ENCODE measurements around the gene IFNA1.
A peak's percentile ranks its signal among the peaks of the same experiment; 100 is the strongest.

The IFNA1 gene

DNA sequence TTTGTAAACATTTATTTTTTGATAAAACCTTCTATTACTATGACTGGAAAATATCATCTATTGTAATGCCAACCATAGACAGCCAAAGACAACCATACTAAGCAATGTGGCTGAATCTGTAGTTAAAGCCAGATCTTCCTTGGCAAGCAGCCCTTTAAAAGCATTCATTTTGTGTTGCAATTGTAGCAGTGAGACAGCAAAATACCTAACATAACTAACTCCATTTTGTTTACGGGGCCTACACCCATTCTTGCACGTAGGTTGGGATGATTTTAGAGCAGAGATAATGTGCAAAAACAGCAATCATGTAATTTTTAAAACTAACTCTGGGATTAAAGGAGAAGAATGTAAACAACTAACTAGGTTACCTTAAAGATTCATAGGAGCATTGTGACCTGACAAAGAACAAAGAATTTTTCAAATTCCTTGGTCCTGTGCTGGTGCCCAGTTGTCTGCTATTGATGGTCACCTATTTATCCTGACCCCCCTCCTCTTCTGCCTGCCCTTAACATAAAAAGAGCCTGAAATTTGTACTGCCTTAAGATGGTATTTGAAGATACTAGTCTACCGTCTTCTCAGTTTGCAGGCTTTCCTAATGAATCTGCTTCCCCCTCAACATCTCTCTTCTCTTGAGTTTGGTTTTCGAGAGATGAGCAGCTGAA is 10.6 kb downstream of the IFNA1 start:
- H3K4me3 ChIP-seq (ENCODE audit: low read depth, low read length), result no peak overlapping the region
- TF ChIP-seq, protein P1, sequence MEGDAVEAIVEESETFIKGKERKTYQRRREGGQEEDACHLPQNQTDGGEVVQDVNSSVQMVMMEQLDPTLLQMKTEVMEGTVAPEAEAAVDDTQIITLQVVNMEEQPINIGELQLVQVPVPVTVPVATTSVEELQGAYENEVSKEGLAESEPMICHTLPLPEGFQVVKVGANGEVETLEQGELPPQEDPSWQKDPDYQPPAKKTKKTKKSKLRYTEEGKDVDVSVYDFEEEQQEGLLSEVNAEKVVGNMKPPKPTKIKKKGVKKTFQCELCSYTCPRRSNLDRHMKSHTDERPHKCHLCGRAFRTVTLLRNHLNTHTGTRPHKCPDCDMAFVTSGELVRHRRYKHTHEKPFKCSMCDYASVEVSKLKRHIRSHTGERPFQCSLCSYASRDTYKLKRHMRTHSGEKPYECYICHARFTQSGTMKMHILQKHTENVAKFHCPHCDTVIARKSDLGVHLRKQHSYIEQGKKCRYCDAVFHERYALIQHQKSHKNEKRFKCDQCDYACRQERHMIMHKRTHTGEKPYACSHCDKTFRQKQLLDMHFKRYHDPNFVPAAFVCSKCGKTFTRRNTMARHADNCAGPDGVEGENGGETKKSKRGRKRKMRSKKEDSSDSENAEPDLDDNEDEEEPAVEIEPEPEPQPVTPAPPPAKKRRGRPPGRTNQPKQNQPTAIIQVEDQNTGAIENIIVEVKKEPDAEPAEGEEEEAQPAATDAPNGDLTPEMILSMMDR (IDR thresholded peaks at IDR 0.05; ENCODE audit: borderline replicate concordance, insufficient read depth, low read depth, low read length), result no peak

DNA sequence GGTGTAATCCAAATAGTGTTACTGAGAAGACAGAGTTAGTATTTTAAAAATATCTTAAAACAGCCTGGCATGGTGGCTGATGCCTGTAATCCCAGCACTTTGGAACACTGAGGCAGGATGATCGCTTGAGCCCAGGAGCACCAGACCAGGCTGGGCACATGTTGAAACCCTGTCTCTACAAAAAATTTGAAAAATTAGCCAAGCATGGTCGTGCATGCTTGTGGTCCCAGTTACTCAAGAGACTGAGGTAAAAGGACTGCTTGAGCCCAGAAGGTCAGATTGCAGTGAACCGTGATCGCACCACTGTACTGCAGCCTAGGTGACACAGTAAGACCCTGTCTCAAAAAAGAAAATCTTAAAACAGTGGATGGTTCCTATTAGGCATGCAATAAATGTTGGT is 12.4 kb downstream of the IFNA1 start:
- H3K4me3 ChIP-seq (ENCODE audit: low read depth, low read length), result no peak overlapping the region
- TF ChIP-seq, protein P1 (IDR thresholded peaks at IDR 0.05; ENCODE audit: borderline replicate concordance, insufficient read depth, low read depth, low read length), result no peak

DNA sequence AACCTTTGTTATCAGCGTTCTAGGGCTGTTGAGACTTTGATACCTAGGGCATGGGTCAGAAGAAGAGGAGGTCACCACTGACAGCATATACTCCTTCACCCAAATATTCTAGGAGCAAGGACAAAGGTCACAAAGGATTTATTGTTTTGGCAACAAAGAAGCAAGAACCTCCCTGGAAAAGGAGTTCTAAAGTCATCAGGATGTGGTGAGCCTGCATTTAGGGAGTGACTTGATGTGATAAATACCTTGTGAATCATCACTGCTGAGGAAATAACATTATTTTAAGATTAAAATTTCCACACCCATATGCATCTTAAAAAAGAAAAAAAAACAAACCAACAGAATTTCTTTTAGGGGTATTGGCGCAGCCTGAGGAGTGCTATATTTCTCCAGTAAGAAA is 13.9 kb downstream of the IFNA1 start:
- no peak overlapping the region for H3K4me3 ChIP-seq (ENCODE audit: low read depth, low read length)
- TF ChIP-seq, protein P1 (IDR thresholded peaks at IDR 0.05; ENCODE audit: borderline replicate concordance, insufficient read depth, low read depth, low read length), result no peak

DNA sequence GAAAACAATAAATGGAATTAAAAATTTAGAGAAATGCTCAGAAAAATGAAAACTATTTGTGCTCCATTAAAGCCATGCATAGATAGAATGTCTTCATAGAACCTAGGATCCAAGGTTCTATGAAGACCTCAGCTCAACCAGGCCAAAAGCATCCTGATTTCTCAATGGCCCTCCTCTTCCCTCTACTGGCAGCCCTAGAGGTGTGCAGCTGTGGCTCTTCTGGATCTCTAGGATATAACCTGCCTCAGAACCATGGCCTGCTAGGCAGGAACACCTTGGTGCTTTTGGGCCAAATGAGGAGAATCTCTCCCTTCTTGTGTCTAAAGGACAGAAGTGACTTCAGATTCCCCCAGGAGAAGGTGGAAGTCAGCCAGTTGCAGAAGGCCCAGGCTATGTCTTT is 15.1 kb downstream of the IFNA1 start:
- TF ChIP-seq, protein P1 (IDR thresholded peaks at IDR 0.05; ENCODE audit: borderline replicate concordance, insufficient read depth, low read depth, low read length), result peak; percentile 78
- no peak overlapping the region for H3K4me3 ChIP-seq (ENCODE audit: low read depth, low read length)

DNA sequence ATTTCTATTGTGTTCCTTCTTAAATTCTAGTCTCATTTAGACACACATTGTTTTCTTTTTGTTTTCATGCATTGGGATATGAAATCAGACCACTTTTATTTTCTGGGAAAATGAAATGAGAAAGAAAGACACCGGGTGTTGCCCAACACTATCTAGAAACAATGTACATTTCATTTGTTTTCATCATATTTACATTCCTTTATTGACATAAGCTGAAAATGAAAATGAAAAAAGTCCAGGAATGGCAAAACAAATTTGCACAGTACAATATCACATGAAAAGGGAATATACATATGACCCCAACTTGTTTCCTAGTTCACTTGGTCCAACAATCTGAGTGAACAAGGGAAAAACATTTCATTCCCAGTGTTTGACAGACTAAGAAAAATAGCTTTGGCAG is 21.1 kb downstream of the IFNA1 start:
- no peak overlapping the region for H3K4me3 ChIP-seq (ENCODE audit: low read depth, low read length)
- TF ChIP-seq, protein P1 (IDR thresholded peaks at IDR 0.05; ENCODE audit: borderline replicate concordance, insufficient read depth, low read depth, low read length), result no peak

DNA sequence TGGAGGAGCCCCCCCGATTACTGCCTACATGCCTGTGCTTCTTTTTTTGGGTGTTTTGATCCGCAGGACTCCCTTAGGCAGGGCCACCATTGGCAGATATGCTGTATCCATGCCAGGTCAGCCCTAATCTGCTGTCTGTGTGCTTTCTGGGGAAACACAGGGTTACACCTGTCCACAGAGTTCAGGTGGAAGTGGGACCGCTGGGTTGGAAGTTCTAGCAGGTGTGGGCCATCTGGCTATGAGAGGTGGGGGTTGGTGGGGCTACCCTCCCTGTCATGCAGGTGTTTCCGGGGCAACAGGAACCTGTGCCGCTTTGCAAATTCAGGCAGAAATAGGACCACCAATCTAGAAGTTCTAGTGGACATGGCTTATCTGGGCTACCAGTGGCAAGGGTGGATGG is 24.9 kb downstream of the IFNA1 start:
- TF ChIP-seq, protein P1 (IDR thresholded peaks at IDR 0.05; ENCODE audit: borderline replicate concordance, insufficient read depth, low read depth, low read length), result no peak
- H3K4me3 ChIP-seq (ENCODE audit: low read depth, low read length), result no peak overlapping the region

DNA sequence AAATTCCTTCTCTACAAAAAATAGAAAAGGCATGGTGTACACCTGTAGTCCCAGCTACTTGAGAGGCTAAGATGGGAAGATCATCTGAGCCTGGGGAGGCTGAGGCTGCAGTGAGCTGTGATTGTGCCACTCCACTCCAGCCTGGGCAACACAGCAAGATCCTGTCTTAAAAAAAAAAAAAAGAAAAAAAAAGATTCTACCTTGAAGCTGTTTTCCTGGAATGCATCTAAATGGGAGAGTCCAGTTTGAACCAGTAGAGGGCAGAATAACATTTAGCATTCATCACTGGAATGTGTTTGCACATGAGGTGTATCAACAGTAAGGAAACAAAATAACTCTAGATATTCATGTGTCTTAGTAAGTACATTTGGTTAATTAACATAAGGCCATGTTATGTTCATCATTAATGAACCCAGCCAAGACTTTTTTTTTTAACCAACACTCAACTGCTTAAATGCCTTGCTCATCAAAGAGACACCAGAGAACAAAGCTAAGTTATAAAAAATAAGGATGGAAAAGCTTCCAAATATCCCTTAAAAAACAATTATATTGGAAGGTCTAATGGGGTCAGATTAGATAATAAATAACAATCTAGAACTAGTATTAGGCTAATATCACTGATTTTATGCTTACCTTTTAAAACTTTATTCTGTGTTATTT is 25.8 kb downstream of the IFNA1 start:
- H3K4me3 ChIP-seq (ENCODE audit: low read depth, low read length), result no peak overlapping the region
- TF ChIP-seq, protein P1 (IDR thresholded peaks at IDR 0.05; ENCODE audit: borderline replicate concordance, insufficient read depth, low read depth, low read length), result peak; percentile 50; the same call in 1 of the 2 replicates

Measured in GM12875 (cell line).